OCI-LY3 (cell line): ENCODE data around the gene NRM.
"Not testable (repeated sequence)": the region's sequence is repeated elsewhere in the genome, so short reads cannot be mapped to it uniquely, and the experiment has no call there.

ENCODE experiments used
- H2AFZ ChIP-seq: fragments of 200-600, 300-600 bp; shearing (Covaris generic); 2 replicates; pipeline ENCODE4 v1.6.0; 2014; ENCODE audit warnings: antibody characterized with exemption, low read depth, low read length
- H3K27ac ChIP-seq: fragments of 200-600, 300-600 bp; sonication (generic); 2 replicates; pipeline ENCODE4 v1.5.1; 2014; ENCODE audit warnings: mild to moderate bottlenecking, low read length, moderate library complexity, mixed read lengths
- H3K27me3 ChIP-seq: fragments of 200-600, 300-600 bp; sonication (generic); 2 replicates; pipeline ENCODE4 v1.6.1; 2014; ENCODE audit warnings: low read depth, low read length, mixed read lengths
- H3K36me3 ChIP-seq: fragments of 200-600, 300-600 bp; sonication (generic); replicated peaks from 2 replicates; pipeline ENCODE3; 2014; ENCODE audit warnings: low read depth, low read length, mixed read lengths
- H3K4me1 ChIP-seq: fragments of 300-600, 200-600 bp; sonication (generic); 2 replicates; pipeline ENCODE4 v1.6.1; 2014; ENCODE audit warnings: low read length, mixed read lengths
- H3K4me2 ChIP-seq: fragments of 200-600, 300-600 bp; sonication (generic); 2 replicates; pipeline ENCODE4 v1.6.1; 2014; ENCODE audit warnings: low read length, mixed read lengths
- H3K4me3 ChIP-seq: fragments of 300-600, 200-600 bp; sonication (generic); 2 replicates; pipeline ENCODE4 v1.5.1; 2014; ENCODE audit warnings: antibody characterized with exemption, mild to moderate bottlenecking, low read length, moderate library complexity
- H3K79me2 ChIP-seq: fragments of 300-600, 200-600 bp; shearing (Covaris generic); 2 replicates; pipeline ENCODE4 v1.6.1; 2014; ENCODE audit warnings: mild to moderate bottlenecking, low read length, mixed read lengths
- H3K9ac ChIP-seq: fragments of 300-600, 200-600 bp; shearing (Covaris generic); 2 replicates; pipeline ENCODE4 v1.6.0; 2014; ENCODE audit warnings: mild to moderate bottlenecking, low read length, moderate library complexity
- H3K9me3 ChIP-seq: fragments of 200-600, 300-600 bp; shearing (Covaris generic); 2 replicates; pipeline ENCODE4 v1.6.1; 2014; ENCODE audit warnings: low read length, mixed read lengths; ENCODE audit not compliant: insufficient read depth
- H4K20me1 ChIP-seq: fragments of 200-600, 300-600 bp; sonication (generic); 2 replicates; pipeline ENCODE4 v1.6.1; 2016; ENCODE audit warnings: low read length, mixed read lengths; ENCODE audit not compliant: insufficient read depth
- CTCF ChIP-seq: fragments of 200-600, 300-600 bp; sonication (generic); IDR thresholded peaks from 2 replicates; pipeline ENCODE4 v1.5.1; 2014; ENCODE audit warnings: antibody characterized with exemption, low read length, low read depth
- EZH2phosphoT487 ChIP-seq: fragments of 200-600 bp; shearing (Covaris generic); IDR thresholded peaks from 2 replicates; pipeline ENCODE4 v1.6.1; 2018; ENCODE audit warnings: antibody characterized with exemption, mixed run types, low read depth

NRM gene

GRCh38 chr6:30722280-30723112, 31.7 kb upstream of the NRM start:
- Histone ChIP-seq H3K27me3 (no peaks in the 10 kb centered on the region), H3K27ac (peak overlapping the region; percentile 98), H3K4me2 (peak overlapping the region; percentile 88), H3K4me3 (peak overlapping the region; percentile 99), H3K4me1 (peaks cover 19% of the 10 kb centered on the region), H3K9ac (peak overlapping the region; percentile 93), H2AFZ (no peak overlapping the region), H3K79me2 (peaks cover 75% of the 10 kb centered on the region), H4K20me1 (peaks cover 48% of the 10 kb centered on the region), H3K9me3 (no peaks in the 10 kb centered on the region), H3K36me3 (peaks cover 32% of the 10 kb centered on the region)
- no peak for TF ChIP-seq EZH2phosphoT487
- TF ChIP-seq CTCF, result peak; percentile 74

GRCh38 chr6:30722025-30722279, 31.2 kb upstream of the NRM start:
- H2AFZ ChIP-seq, H3K27me3 ChIP-seq, H3K9me3 ChIP-seq: not testable (repeated sequence)
- Histone ChIP-seq H3K4me2 (peak overlapping the region; percentile 88), H3K4me1 (peaks cover 19% of the 10 kb centered on the region), H3K36me3 (peaks cover 32% of the 10 kb centered on the region), H4K20me1 (peaks cover 48% of the 10 kb centered on the region), H3K9ac (peak overlapping the region; percentile 93), H3K27ac (peak overlapping the region; percentile 98), H3K79me2 (peaks cover 75% of the 10 kb centered on the region), H3K4me3 (peak overlapping the region; percentile 99)

GRCh38 chr6:30721198-30722024, 30.6 kb upstream of the NRM start:
- peaks cover 78% of the 10 kb centered on the region for H3K79me2 ChIP-seq
- peaks cover 21% of the 10 kb centered on the region for H3K4me1 ChIP-seq
- H3K4me3 ChIP-seq, result peak overlapping the region; percentile 99
- TF ChIP-seq CTCF (no peak), EZH2phosphoT487 (no peak)
- H3K9me3 ChIP-seq, result no peaks in the 10 kb centered on the region
- peaks cover 32% of the 10 kb centered on the region for H3K36me3 ChIP-seq
- H3K4me2 ChIP-seq, result peak overlapping the region; percentile 88
- peak overlapping the region; percentile 98 for H3K27ac ChIP-seq
- H2AFZ ChIP-seq, result no peak overlapping the region
- no peaks in the 10 kb centered on the region for H3K27me3 ChIP-seq
- H3K9ac ChIP-seq, result peak overlapping the region; percentile 100
- peaks cover 48% of the 10 kb centered on the region for H4K20me1 ChIP-seq

- Histone ChIP-seq H2AFZ (no peak overlapping the region), H3K4me1 (peaks cover 28% of the 10 kb centered on the region), H3K9me3 (no peaks in the 10 kb centered on the region), H3K79me2 (peaks cover 78% of the 10 kb centered on the region), H4K20me1 (peaks cover 44% of the 10 kb centered on the region), H3K4me2 (peak overlapping the region; percentile 66), H3K27ac (peak overlapping the region; percentile 98), H3K9ac (peak overlapping the region; percentile 100), H3K36me3 (peaks cover 30% of the 10 kb centered on the region), H3K4me3 (peak overlapping the region; percentile 99), H3K27me3 (no peaks in the 10 kb centered on the region)
- TF ChIP-seq EZH2phosphoT487 (no peak), CTCF (no peak)
Observed at GRCh38 chr6:30720738-30721197, 30.0 kb upstream of the NRM start.
